Right ventricle myocardium inferior (tissue), 1 donor: ENCODE measurements around the gene FYB1. TPM values are rescaled to one million over a fixed set of nuclear protein-coding genes. Genes with fewer than 3 reads are reported as not detected.

Source experiments
- ATAC-seq: fragments of 200-7000 bp; cut with Tn5 transposase; one replicate; pipeline ENCODE4 v1.9.1; 2020; ENCODE audit warnings: mild to moderate bottlenecking, moderate library complexity
- DNase-seq: peaks from one replicate; pipeline ENCODE4 v3.0.0; 2021; ENCODE audit errors: missing footprints
- intact Hi-C: fragments of 100-400 bp; cut with DNase I; formaldehyde crosslinking; loops from one replicate; pipeline ENCODE4 v1.11.0; 2022
- total RNA-seq: library from RNA; stranded (reverse); fragmentation: NEBNext Ultra II Directional; extraction: Animal tissue kit (Norgen Biotek cat#: 25700); gene quantifications from one replicate; pipeline ENCODE4 v1.2.1, GENCODE V29; 2021
- donor health status: DM: no; HTN: yes; CAD: no; lungs with severe emphysema.

FYB1 gene
- total RNA-seq, 1 donor from 2014 or later = 4.7 TPM

- no peak for ATAC-seq
- intact Hi-C loops = loop anchor here (10.0 kb wide), 1 partner anchor 136 kb away; no protein-coding TSS in a partner anchor
These were observed 70.3 kb downstream of the FYB1 start for GRCh38 chr5:39148983-39149534.

GRCh38 chr5:39146831-39147540 lies 72.4 kb downstream of the FYB1 start:
- no peak for DNase-seq
- no peak for ATAC-seq
- intact Hi-C loops = loop anchor here (10.0 kb wide), 1 partner anchor 138 kb away; no protein-coding TSS in a partner anchor

More at GRCh38 chr5:39148983-39149534, 70.3 kb downstream of the FYB1 start:
- no peak for DNase-seq

- no peak for DNase-seq
- intact Hi-C loops = loop anchor here (10.0 kb wide), 1 partner anchor 141 kb away; no protein-coding TSS in a partner anchor
- no peak for ATAC-seq
These were observed 76.1 kb downstream of the FYB1 start for GRCh38 chr5:39143151-39143860.

- intact Hi-C loops = loop anchor here (10.0 kb wide), 1 partner anchor 144 kb away; no protein-coding TSS in a partner anchor
- DNase-seq = no peak
- ATAC-seq = no peak
These were observed 78.7 kb downstream of the FYB1 start for GRCh38 chr5:39140558-39141168.

GRCh38 chr5:39138892-39139291 lies 80.5 kb downstream of the FYB1 start:
- DNase-seq = no peak
- no peak for ATAC-seq
- intact Hi-C loops = no loop called here

GRCh38 chr5:39137819-39138451 lies 81.4 kb downstream of the FYB1 start:
- intact Hi-C loops = no loop called here
- DNase-seq (no peak), ATAC-seq (no peak)

DNA sequence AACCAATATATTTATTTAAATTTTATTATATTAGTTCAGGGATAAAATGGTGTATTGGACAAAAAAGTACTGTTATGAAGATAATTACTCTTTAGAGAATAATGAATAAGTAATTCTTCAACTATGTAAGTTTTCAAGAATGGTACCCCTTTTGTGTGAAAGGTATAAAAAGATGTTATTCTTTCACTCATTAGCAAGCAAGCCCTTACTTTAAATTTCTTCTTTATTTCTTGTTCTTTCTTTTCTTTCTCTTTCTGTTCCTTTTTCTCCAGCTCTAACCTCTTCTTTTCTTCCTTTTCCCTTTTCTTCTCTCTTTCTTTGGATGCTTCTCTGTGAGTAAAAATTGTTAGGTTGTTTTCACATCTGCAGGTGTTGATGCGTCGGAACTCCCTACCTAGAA lies 82.0 kb downstream of the FYB1 start:
- no peak for ATAC-seq
- intact Hi-C loops = no loop called here
- no peak for DNase-seq

GRCh38 chr5:39132792-39133191 lies 86.6 kb downstream of the FYB1 start:
- intact Hi-C loops = no loop called here
- no peak for DNase-seq
- no peak for ATAC-seq

GRCh38 chr5:39132128-39132447 lies 87.3 kb downstream of the FYB1 start:
- DNase-seq = no peak
- intact Hi-C loops = no loop called here
- ATAC-seq = no peak

- ATAC-seq = no peak
- intact Hi-C loops = no loop called here
These were observed 87.9 kb downstream of the FYB1 start for GRCh38 chr5:39131210-39132127.

GRCh38 chr5:39130716-39131115 lies 88.6 kb downstream of the FYB1 start:
- intact Hi-C loops = no loop called here
- no peak for ATAC-seq
- DNase-seq = no peak

More at GRCh38 chr5:39131210-39132127, 87.9 kb downstream of the FYB1 start:
- no peak for DNase-seq

DNA sequence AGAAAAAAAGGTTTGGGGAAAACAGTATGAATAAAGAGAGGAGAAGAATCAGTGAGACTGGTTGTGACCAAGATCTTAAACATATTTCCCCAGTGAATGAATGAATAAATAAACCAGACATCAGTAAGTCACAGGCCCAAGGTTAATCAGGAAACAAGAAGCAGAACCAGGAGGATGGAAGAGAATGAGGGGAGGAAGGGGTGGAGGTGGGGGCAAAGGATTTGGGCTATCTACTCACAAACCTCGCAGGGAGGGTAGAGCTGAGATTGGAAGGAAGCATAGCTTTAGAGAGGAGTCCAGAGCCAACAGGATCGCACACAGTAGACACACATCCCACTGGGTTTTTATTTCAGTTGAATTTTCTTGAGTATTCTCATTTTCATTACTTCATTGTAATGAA lies 97.4 kb downstream of the FYB1 start:
- intact Hi-C loops = no loop called here
- DNase-seq = no peak
- ATAC-seq = no peak

- intact Hi-C loops = no loop called here
- DNase-seq (no peak), ATAC-seq (no peak)
These were observed 98.0 kb downstream of the FYB1 start for GRCh38 chr5:39121315-39121714.

DNA sequence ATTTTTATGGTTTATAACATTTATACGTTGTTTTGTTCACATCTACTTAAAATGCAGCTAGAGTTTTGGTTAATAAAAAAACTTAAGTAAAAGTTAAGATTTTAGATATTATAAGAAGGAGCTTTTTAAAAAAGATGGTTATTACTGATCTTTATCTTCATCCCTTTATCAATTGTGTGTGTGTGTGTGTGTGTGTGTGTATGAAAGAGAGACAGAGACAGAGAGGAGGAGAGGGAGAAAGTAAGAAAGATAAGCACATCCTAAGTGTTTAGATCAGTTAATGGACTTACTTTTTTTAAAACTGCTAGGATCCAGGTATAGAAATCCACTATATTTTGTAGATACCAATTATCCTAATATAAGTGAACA lies 99.3 kb downstream of the FYB1 start:
- DNase-seq (no peak), ATAC-seq (no peak)
- intact Hi-C loops = no loop called here

- DNase-seq = no peak
- no peak for ATAC-seq
- intact Hi-C loops = no loop called here
These were observed 99.8 kb downstream of the FYB1 start for GRCh38 chr5:39119404-39120051.

- intact Hi-C loops = no loop called here
- ATAC-seq = no peak
These were observed 100.7 kb downstream of the FYB1 start for GRCh38 chr5:39118638-39119037.

GRCh38 chr5:39117401-39117800 lies 102.0 kb downstream of the FYB1 start:
- ATAC-seq (no peak), DNase-seq (no peak)
- intact Hi-C loops = no loop called here

More at GRCh38 chr5:39118638-39119037, 100.7 kb downstream of the FYB1 start:
- no peak for DNase-seq
